ENCODE data around the gene AGBL4.

DNA sequence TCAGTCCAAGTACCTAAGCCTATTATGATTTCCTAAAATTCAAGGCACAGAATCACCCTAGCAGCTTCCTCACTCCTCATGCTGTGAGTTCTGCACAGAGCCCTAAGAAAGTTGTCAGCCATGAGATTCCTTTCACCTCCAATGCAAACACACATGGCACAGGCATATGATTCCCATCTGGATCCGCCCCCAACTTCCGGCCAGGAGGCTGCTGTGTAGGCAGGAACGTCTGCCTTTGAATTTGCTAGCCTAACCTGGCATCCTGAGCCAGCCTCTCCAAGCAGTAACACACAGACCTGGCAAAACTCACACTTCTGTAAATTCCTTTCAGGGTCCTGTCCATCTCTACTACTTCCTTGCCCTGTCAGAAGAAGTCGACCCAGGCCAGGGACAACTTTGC is 726.0 kb downstream of the AGBL4 start:
- TF ChIP-seq POLR2AphosphoS5 (IDR thresholded peaks at IDR 0.05): no peak
- TF ChIP-seq, protein P1, sequence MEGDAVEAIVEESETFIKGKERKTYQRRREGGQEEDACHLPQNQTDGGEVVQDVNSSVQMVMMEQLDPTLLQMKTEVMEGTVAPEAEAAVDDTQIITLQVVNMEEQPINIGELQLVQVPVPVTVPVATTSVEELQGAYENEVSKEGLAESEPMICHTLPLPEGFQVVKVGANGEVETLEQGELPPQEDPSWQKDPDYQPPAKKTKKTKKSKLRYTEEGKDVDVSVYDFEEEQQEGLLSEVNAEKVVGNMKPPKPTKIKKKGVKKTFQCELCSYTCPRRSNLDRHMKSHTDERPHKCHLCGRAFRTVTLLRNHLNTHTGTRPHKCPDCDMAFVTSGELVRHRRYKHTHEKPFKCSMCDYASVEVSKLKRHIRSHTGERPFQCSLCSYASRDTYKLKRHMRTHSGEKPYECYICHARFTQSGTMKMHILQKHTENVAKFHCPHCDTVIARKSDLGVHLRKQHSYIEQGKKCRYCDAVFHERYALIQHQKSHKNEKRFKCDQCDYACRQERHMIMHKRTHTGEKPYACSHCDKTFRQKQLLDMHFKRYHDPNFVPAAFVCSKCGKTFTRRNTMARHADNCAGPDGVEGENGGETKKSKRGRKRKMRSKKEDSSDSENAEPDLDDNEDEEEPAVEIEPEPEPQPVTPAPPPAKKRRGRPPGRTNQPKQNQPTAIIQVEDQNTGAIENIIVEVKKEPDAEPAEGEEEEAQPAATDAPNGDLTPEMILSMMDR (IDR thresholded peaks at IDR 0.05): no peak
